Globus pallidus (tissue), 1 donor: ENCODE data around the gene E4F1.
A peak's percentile ranks its signal among the peaks of the same experiment; 100 is the strongest.

ENCODE experiments used
- DNase-seq: peaks from one replicate; pipeline ENCODE4 v3.0.0-alpha.2; 2015; ENCODE audit warnings: low spot score

E4F1 gene

DNA sequence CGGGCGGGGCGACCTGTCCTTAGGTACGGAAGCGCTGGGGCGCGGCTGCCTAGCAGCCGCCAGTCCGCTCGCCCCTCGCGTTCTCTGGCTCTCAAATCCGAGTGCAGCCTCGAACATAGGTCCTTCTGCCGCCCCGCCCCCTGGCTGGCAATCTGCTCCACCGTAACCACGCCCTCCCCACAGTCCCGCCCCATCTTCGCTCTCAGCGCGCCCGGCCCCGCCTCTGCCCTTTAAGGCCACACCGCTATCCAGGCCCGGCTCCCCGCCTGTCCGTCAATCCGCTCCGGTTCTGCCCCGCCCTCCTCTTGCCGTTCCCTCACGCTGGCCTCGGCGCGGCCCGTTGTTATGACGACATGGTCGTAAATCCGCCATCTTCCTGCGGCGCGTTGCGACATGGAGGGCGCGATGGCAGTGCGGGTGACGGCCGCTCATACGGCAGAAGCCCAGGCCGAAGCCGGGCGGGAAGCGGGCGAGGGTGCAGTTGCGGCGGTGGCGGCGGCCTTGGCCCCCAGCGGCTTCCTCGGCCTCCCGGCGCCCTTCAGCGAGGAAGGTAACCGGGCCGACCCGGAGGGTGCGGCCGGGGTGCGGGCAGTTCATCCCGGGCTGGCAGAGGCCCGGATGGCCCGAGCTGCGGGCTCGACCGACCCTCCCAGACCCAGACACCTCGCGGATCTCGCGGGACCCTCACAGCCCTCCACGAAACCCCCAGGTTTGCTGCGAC is at the start of gene E4F1:
Gene E4F1 (plus strand): TSS at position 371 of the 721 bp plus-strand sequence. CDS start 23 bp downstream, at position 394.
- peak; percentile 98 for DNase-seq

DNA sequence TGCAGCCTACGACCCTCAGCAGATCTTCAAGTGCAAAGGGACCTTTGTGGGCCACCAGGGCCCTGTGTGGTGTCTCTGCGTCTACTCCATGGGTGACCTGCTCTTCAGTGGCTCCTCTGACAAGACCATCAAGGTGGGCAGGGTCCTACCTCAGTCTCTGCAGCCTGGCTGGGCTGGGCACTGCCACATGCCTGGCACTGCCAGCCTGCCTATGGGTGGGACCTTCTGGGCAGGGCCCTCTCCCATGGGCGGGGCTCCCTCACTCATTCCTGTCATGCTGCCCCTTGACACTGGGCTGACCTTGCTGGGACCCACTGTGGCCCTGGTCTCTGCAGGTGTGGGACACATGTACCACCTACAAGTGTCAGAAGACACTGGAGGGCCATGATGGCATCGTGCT is 49.5 kb upstream of the E4F1 start:
- DNase-seq = no peak

GRCh38 chr16:2174396-2175131 is 48.8 kb upstream of the E4F1 start:
- no peak for DNase-seq

GRCh38 chr16:2175454-2175853 is 47.9 kb upstream of the E4F1 start:
- no peak for DNase-seq

- DNase-seq = no peak
Measured at GRCh38 chr16:2176047-2176446, 47.3 kb upstream of the E4F1 start.

DNA sequence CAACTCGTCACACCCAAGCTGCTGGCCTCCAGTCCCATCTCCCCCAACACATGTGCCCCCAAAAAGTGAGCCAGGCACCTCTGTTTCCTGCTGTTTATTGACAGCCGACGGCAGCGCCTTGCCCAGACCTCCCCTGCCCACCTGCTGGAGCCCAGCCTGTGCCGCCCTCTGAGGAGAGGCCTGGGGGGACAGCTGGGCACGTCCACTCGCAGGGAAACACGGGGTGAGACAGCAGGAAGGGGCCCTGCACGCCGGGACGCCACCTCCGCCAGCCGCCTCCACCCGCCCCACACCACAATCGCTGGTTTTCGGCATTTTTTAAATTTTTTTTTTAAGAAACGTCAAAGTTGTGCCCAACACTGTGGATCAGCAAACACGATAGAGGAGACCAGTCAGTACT is 46.3 kb upstream of the E4F1 start:
- DNase-seq = no peak

DNA sequence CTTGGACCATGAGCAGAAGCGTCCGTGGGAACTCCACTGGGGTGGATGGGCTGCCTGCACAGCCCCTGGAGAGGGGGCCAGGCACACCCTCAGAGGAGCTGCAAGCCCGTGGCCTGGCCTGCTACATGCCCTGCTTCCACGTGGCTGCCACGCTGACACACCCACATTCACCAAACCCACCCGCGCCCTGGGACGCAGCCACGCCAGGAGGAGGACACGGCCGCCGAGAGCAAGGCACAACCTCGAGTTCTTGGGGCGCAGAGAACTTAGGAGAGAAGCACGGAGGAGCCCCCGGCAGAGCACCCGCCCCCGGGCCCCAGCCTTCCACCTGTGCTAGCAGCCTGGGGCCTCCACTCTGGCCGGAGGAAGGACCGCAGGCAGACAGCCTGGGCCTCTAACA is 45.8 kb upstream of the E4F1 start:
- no peak for DNase-seq

GRCh38 chr16:2178321-2179106 is 44.9 kb upstream of the E4F1 start:
- no peak for DNase-seq

GRCh38 chr16:2179107-2179501 is 44.3 kb upstream of the E4F1 start:
- DNase-seq = no peak

- DNase-seq = no peak
Measured at GRCh38 chr16:2179576-2179975, 43.8 kb upstream of the E4F1 start.

DNA sequence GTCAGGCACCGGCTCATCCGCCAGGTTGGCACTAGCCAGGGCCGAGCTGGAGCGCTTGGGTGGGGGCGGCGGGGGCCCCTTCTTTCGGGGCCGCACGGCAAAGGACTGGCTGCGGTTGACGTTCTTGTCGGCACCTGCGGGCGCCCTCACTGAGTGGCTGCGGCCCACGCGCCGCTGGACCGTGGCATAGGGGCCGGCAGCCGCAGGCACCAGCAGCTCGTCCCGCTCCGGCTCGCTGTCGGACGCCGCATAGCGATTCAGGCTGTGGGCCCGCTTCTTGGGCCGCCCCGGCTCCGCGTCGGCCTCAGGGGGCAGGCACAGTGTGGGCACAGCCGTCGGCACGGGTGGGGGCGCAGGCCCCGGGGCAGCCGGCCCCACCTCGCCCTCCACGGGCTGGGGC is 42.9 kb upstream of the E4F1 start:
- no peak for DNase-seq

- DNase-seq = no peak
Measured at GRCh38 chr16:2180962-2181923, 42.1 kb upstream of the E4F1 start.

GRCh38 chr16:2181952-2182351 is 41.4 kb upstream of the E4F1 start:
- DNase-seq = no peak

- no peak for DNase-seq
Measured at GRCh38 chr16:2183671-2184070, 39.7 kb upstream of the E4F1 start.

GRCh38 chr16:2184346-2184745 is 39.0 kb upstream of the E4F1 start:
- no peak for DNase-seq

- DNase-seq = no peak
Measured at GRCh38 chr16:2184962-2185361, 38.4 kb upstream of the E4F1 start.

GRCh38 chr16:2186064-2186463 is 37.3 kb upstream of the E4F1 start:
- DNase-seq = no peak

DNA sequence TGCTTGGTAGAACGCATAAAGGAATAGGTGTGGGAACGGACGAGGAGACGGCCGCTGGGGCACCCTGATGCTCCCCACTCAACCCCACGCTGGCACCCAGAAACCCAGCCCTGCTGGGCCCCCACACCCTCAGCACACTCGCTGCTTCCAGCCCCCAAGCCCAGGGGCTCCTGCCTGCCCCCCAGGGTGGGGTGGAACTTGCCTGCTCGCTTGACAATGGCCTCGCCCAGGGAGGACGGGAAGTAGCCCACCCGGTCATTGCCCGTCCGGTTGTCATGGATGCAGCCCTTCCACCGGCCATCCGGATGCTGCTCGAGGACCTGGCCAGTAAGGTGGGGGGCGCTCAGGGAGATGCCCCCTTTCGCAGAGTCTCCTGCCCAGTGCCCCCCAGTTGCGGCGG is 36.9 kb upstream of the E4F1 start:
- DNase-seq = no peak

DNA sequence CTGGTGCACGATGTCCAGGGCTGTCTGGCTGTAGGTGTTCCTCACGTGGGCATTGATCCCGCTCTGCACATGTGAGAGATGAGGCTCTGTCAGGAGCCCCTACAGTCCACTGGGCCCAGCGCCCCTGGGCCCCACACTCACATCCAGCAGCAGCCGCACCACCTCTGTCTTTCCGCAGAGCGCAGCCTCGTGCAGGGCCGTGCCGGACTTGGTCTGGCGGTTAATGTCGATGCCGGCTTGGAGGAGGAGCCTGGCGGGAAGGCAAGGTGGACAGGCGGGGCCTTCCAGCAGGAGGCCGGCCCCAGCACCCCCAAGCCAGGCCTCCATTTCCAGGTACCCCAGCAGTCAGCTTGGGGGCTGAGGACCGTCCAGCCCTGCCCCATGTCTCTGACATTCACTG is 36.2 kb upstream of the E4F1 start:
- DNase-seq = no peak

DNA sequence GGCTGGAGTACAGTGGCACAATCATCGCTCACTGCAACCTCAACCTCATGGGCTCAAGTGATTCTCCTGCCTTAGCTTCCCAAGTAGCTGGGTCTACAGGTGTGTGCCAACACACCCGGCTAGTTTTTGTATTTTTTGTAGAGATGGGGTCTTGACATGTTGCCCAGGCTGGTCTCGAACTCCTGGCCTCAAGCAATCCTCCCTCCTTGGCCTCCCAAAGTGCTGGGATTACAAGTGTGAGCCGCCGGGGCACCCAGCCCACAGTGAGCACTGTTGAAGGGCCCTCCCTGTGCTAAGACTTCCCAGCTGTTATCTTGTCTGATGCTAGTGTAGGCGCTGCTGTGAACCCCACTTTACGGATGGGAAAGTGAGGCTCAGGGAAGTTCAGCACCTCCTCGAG is 35.0 kb upstream of the E4F1 start:
- DNase-seq = no peak

DNA sequence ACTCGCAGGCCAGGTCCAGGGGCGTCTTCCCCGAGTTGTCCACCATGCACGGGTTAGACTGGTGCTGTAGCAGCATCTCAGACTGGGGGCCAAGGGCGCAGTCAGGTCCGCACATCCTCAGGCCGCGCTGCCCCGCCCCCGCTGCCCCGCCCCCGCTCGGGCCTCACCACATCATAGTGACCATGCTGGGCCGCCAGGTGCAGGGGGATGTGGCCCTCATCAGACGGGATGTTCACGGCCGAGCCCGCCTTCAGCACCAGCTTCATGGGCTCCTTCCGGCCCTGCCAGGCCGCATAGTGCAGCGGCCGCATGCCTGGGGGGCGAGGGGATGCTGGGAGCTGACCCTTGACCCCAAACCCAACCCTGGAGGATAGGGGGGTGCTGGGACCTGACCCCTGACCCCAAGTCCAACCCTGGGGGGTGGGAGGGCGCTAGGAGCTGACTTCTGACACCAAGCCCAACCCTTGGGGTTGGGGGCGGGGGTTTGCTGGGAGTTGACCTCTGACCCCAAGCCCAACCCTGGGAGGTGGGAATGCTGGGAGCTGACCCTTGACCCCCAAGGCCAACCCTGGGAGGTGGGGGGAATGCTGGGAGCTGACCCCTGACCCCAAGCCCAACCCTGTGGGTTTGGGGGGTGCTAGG is 34.0 kb upstream of the E4F1 start:
- no peak for DNase-seq
